ENCODE data around the gene ZFP1. TPM values are rescaled to one million over a fixed set of nuclear protein-coding genes. Genes with fewer than 3 reads are reported as not detected.

Gene ZFP1
- total RNA-seq (2014; rRNA removed; shearing (Covaris generic)) = 14.4 and 14.6 TPM in 2 replicates

GRCh38 chr16:75148311-75149195, at the start of gene ZFP1:
ZFP1 (plus strand) TSS chr16:75148524; CDS start chr16:75152952, 4,428 bp downstream.
- peak; percentile 90 for DNase-seq (ENCODE audit: low read depth)

GRCh38 chr16:75099075-75099667, 49.2 kb upstream of the ZFP1 start:
- no peak for DNase-seq (ENCODE audit: low read depth)

- peak; percentile 25 for DNase-seq (ENCODE audit: low read depth)
Observed at GRCh38 chr16:75099738-75100602, 48.4 kb upstream of the ZFP1 start.

- DNase-seq (ENCODE audit: low read depth) = no peak
Observed at GRCh38 chr16:75100603-75100990, 47.7 kb upstream of the ZFP1 start.

- no peak for DNase-seq (ENCODE audit: low read depth)
Observed at GRCh38 chr16:75101635-75102034, 46.7 kb upstream of the ZFP1 start.

- no peak for DNase-seq (ENCODE audit: low read depth)
Observed at GRCh38 chr16:75102595-75102994, 45.7 kb upstream of the ZFP1 start.

GRCh38 chr16:75103994-75104393, 44.3 kb upstream of the ZFP1 start:
- DNase-seq (ENCODE audit: low read depth) = no peak

GRCh38 chr16:75104836-75105235, 43.5 kb upstream of the ZFP1 start:
- no peak for DNase-seq (ENCODE audit: low read depth)

GRCh38 chr16:75105306-75106061, 42.8 kb upstream of the ZFP1 start:
- DNase-seq (ENCODE audit: low read depth) = no peak

GRCh38 chr16:75106351-75107274, 41.7 kb upstream of the ZFP1 start:
- DNase-seq (ENCODE audit: low read depth) = no peak

- no peak for DNase-seq (ENCODE audit: low read depth)
Observed at GRCh38 chr16:75107505-75107904, 40.8 kb upstream of the ZFP1 start.

- peak; percentile 99 for DNase-seq (ENCODE audit: low read depth)
Observed at GRCh38 chr16:75108792-75109731, 39.3 kb upstream of the ZFP1 start.

GRCh38 chr16:75109732-75110243, 38.5 kb upstream of the ZFP1 start:
- peak; percentile 47 for DNase-seq (ENCODE audit: low read depth)

- DNase-seq (ENCODE audit: low read depth) = peak; percentile 87
Observed at GRCh38 chr16:75110637-75111513, 37.4 kb upstream of the ZFP1 start.

- no peak for DNase-seq (ENCODE audit: low read depth)
Observed at GRCh38 chr16:75111514-75111940, 36.8 kb upstream of the ZFP1 start.

GRCh38 chr16:75111961-75112733, 36.2 kb upstream of the ZFP1 start:
- no peak for DNase-seq (ENCODE audit: low read depth)
